ENCODE results near the gene OR4C3. TPM values are rescaled to one million over a fixed set of nuclear protein-coding genes. Genes with fewer than 3 reads are reported as not detected.
"Not testable (repeated sequence)": the region's sequence is repeated elsewhere in the genome, so short reads cannot be mapped to it uniquely, and the experiment has no call there.

OR4C3 gene
- not detected for total RNA-seq
- long read RNA-seq, result 0 reads

- intact Hi-C loops (cut with micrococcal nuclease); DNase-seq; ATAC-seq: not testable (repeated sequence)
Observed at GRCh38 chr11:48324620-48325019, at the start of gene OR4C3. Gene OR4C3, plus strand, starts transcription at chr11:48324920. Its CDS starts 102 bp downstream, at chr11:48325022.

GRCh38 chr11:48305923-48306322 lies 18.8 kb upstream of the OR4C3 start, which contains the start of gene OR4S1:
Gene OR4S1, plus strand, starts transcription at chr11:48306223. Its CDS starts 0 bp downstream, at chr11:48306223.
- no peak for ATAC-seq
- intact Hi-C loops (cut with micrococcal nuclease), result no loop called here
- DNase-seq, result no peak

- DNase-seq (no peak), ATAC-seq (peak; percentile 71)
- intact Hi-C loops (cut with micrococcal nuclease), result no loop called here
Observed at GRCh38 chr11:48307760-48308386, 16.8 kb upstream of the OR4C3 start.

DNA sequence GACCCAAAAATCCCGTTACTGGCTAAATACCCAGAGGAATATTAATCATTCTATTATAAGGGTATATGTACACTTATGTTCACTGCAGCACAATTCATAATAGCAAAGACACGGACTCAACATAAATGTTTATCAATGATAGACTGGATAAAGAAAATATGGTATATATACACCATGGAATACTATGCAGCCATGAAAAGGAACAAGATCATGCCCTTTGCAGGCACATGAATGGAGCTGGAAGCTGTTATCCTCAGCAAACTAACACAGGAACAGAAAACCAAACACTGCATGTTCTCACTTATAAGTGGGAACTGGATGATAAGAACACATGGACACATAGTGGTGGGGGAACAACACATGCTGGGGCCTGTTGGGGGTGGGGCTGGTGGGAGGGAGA lies 11.1 kb upstream of the OR4C3 start:
- intact Hi-C loops (cut with micrococcal nuclease); DNase-seq; ATAC-seq: not testable (repeated sequence)

DNA sequence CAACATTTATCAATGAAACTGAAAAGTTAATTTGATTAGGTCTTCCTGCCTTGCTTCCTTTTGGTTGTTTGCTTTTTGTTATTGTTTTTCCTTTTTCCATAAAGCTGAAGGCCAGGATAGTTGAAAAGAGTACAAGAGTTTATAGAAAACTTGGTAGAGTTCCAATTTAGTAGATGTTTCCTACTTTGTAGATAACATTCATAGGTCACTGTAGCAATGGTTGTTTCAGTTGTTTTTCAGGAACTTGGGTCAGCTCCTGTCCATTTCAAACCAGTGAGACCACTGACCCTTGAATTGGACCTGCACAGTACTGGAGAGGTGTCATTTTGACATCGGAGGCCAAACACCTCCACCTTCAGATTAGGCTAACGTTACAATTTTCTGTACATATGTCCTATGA lies 4.9 kb upstream of the OR4C3 start:
- DNase-seq; ATAC-seq; intact Hi-C loops (cut with micrococcal nuclease): not testable (repeated sequence)

- ATAC-seq, result no peak
- intact Hi-C loops (cut with micrococcal nuclease), result no loop called here
- no peak for DNase-seq
Observed at GRCh38 chr11:48341466-48341865, 16.7 kb downstream of the OR4C3 start.

DNA sequence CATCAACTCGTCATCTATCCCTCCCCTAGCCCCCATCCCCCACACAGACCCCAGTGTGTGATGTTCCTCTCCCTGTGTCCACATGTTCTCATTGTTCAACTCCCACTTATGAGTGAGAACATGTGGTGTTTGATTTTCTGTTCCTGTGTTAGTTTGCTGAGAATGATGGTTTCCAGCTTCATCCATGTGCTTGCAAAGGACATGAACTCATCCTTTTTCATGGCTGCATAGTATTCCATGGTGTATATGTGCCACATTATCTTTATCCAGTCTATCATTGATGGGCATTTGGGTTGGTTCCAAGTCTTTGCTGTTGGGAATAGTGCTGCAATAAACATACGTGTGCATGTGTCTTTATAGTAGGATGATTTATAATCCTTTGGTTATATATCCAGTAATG lies 17.8 kb downstream of the OR4C3 start:
- DNase-seq; intact Hi-C loops (cut with micrococcal nuclease); ATAC-seq: not testable (repeated sequence)

GRCh38 chr11:48346286-48346685 lies 21.6 kb downstream of the OR4C3 start:
- DNase-seq; intact Hi-C loops (cut with micrococcal nuclease); ATAC-seq: not testable (repeated sequence)

DNA sequence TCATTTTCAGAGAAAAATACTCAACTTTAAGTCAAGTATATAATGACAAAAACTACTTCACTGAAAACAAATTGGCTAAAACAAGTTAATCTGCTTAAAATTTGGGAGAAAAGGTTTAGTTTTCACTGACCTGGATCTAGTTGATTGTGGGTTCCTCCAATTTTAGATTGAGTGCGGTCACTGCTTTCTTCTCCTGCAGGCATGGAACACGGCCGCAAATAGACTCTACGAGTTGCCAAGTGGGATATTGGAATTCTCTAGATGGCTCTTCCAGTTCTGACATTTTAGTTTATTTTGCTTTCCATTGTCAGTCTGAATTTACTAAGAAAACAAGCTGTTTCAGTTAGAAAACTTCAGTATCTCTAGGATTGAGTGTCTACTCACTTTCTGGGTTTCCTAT lies 29.3 kb downstream of the OR4C3 start:
- DNase-seq (no peak), ATAC-seq (no peak)
- intact Hi-C loops (cut with micrococcal nuclease), result no loop called here

DNA sequence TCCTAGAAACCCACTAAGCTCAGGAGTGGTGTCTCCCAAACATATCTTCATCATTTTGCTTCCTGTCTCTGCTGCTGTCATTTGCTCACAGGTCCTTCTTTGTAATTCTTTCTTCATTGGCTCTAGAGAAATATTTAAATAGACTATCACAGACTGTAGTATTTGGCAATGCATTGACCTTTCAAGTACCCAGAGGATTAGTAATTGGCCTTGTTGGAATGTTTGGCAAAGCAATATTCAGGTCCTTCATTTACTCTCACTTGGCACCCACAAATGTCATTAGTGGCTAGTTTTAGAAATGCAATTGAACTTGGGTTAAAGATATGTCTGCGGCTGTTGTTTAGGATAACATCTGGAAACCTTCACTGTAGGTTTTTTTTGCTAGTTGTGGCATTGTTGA lies 30.0 kb downstream of the OR4C3 start:
- intact Hi-C loops (cut with micrococcal nuclease), result no loop called here
- ATAC-seq (peak; percentile 45), DNase-seq (no peak)

DNA sequence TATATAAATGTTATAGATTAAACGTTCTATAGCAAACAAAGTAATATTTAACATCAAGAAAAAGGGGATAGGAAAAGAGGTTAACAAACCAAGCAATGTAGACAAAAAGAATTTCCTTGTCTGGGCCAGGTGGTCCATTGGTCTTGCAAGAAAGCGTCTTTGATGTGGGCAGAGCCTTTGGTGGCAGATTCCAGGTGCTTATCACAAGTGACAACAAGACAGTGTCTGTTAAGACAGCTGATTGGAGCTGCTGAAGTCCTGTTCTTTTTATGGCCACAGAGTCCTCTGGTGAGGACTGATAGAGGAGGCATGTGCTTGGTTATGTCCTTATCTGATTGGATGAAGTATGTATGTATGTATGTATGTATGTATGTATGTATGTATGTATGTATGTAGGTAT lies 36.6 kb downstream of the OR4C3 start:
- DNase-seq; intact Hi-C loops (cut with micrococcal nuclease); ATAC-seq: not testable (repeated sequence)

DNA sequence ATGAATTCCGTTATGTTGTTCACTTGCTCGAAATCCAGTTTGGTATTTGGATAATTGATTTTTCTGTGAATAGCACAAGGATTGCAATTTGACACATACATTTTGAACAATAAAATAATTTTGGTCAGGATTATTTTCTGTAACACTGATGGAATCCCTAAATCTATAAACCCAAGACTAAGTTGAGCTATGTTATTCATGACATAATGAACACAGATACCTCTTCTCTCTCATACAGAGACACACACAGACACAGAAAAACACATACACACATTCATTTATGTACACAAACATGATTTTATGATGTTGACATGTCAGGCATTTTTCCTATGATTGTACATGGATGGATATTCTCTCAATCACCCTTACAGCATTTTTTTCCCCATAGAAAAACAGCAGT lies 41.6 kb downstream of the OR4C3 start, which contains the start of gene OR4C5:
TSS of gene OR4C5 (minus strand) at position 101 of the 400 bp plus-strand sequence. CDS start at position 101, 0 bp downstream.
- DNase-seq (no peak), ATAC-seq (no peak)
- intact Hi-C loops (cut with micrococcal nuclease), result no loop called here

Other genes starting within 250 kb of the OR4C3 start
- gene OR4B1, start 108.1 kb upstream of the OR4C3 start, total RNA-seq, result not detected
- not detected for gene OR4X2, start 79.8 kb upstream of the OR4C3 start, total RNA-seq
- gene OR4X1, start 61.1 kb upstream of the OR4C3 start, total RNA-seq, result not detected
- gene OR4S1, start 18.7 kb upstream of the OR4C3 start, total RNA-seq, result not detected
- not detected for gene OR4C5, start 41.5 kb downstream of the OR4C3 start, total RNA-seq
- gene OR4A47, start 163.9 kb downstream of the OR4C3 start, total RNA-seq, result not detected

All from left ventricle myocardium superior (tissue), 1 donor.